ENCODE data around the gene TRIM2. TPM values are rescaled to one million over a fixed set of nuclear protein-coding genes. Genes with fewer than 3 reads are reported as not detected.

Gene TRIM2
- total and polyA plus RNA-seq, 2 experiments from 2014 or later, result 32.0 to 82.1 TPM

DNA sequence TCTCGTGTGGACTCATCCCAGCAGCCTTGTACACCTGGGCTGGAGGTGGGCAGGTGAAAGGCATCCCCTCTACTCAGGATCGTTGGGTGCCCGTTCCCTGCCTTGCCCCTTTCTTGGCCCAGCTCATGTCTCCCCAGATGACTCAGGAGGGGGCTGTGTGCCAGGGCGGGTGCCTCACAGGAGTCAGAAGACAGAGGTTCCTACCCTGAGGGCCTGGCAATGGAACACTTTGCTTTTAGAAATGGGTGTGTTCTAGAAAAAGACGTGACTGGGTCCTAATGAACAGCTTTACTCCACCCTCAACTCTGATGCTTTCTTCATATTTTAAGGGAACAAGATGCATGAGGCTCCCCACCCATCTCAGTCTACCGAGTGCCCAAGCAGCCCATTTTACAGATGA, 22.5 kb upstream of the TRIM2 start:
- 91% methylated on average over 6 of the region's 6 CpGs for WGBS (ENCODE audit: low lambda C conversion rate, missing lambda C conversion rate)

DNA sequence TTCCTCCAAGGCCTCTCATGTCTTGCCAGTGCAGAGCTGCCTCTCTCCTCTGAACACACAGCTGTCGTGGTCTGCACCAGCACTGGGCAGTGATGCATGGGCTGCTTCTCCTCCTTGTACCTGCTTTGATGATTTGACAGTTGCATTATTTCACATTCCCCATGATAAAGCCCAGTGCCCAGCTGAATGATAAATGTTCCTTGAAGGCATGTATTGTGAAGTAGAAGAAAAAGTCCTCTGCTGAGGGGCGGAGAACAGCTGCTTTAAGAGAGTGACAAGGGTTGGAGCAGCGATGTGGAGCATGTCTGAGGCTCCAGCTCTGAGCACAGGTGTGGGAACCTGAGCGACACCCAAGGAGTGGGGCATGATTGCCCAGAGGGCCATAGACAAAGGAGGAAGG, 21.1 kb upstream of the TRIM2 start:
- Histone ChIP-seq H3K79me2 (no peaks in the 10 kb centered on the region), H3K27ac (no peak overlapping the region), H3K4me3 (no peak overlapping the region), H3K9me3 (ENCODE audit: low read depth) (no peaks in the 10 kb centered on the region), H4K20me1 (ENCODE audit: insufficient read depth, poor library complexity, severe bottlenecking) (no peaks in the 10 kb centered on the region), H3K9me2 (replicated peaks; ENCODE audit: insufficient read depth) (no peaks in the 10 kb centered on the region), H3K27me3 (no peaks in the 10 kb centered on the region), H2AFZ (no peak overlapping the region), H3K36me3 (replicated peaks; ENCODE audit: insufficient read depth, low read depth) (no peaks in the 10 kb centered on the region), H3K4me2 (no peak overlapping the region), H3K4me1 (ENCODE audit: insufficient read depth) (no peaks in the 10 kb centered on the region)
- TF ChIP-seq, protein P1, sequence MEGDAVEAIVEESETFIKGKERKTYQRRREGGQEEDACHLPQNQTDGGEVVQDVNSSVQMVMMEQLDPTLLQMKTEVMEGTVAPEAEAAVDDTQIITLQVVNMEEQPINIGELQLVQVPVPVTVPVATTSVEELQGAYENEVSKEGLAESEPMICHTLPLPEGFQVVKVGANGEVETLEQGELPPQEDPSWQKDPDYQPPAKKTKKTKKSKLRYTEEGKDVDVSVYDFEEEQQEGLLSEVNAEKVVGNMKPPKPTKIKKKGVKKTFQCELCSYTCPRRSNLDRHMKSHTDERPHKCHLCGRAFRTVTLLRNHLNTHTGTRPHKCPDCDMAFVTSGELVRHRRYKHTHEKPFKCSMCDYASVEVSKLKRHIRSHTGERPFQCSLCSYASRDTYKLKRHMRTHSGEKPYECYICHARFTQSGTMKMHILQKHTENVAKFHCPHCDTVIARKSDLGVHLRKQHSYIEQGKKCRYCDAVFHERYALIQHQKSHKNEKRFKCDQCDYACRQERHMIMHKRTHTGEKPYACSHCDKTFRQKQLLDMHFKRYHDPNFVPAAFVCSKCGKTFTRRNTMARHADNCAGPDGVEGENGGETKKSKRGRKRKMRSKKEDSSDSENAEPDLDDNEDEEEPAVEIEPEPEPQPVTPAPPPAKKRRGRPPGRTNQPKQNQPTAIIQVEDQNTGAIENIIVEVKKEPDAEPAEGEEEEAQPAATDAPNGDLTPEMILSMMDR (IDR thresholded peaks at IDR 0.05; ENCODE audit: poor library complexity), result no peak
- TF ChIP-seq EZH2 (IDR thresholded peaks at IDR 0.05; ENCODE audit: borderline replicate concordance) (no peak), EZH2phosphoT487 (IDR thresholded peaks at IDR 0.05; ENCODE audit: low read depth, severe bottlenecking, unreplicated experiment) (no peak)
- 86% methylated on average over 4 of the region's 4 CpGs for WGBS (ENCODE audit: low lambda C conversion rate, missing lambda C conversion rate)
- DNase-seq (ENCODE audit: low spot score), result no peak

More for the DNA sequence above, 22.5 kb upstream of the TRIM2 start:
- no peaks in the 10 kb centered on the region for H3K9me3 ChIP-seq (ENCODE audit: low read depth)
- H3K4me3 ChIP-seq, result no peak overlapping the region
- H3K4me2 ChIP-seq, result no peak overlapping the region
- H3K27me3 ChIP-seq, result no peaks in the 10 kb centered on the region
- H3K36me3 ChIP-seq (replicated peaks; ENCODE audit: insufficient read depth, low read depth), result no peaks in the 10 kb centered on the region
- no peak overlapping the region for H3K27ac ChIP-seq
- TF ChIP-seq EZH2 (IDR thresholded peaks at IDR 0.05; ENCODE audit: borderline replicate concordance), result no peak
- TF ChIP-seq EZH2phosphoT487 (IDR thresholded peaks at IDR 0.05; ENCODE audit: low read depth, severe bottlenecking, unreplicated experiment), result no peak
- TF ChIP-seq, protein P1 (IDR thresholded peaks at IDR 0.05; ENCODE audit: poor library complexity), result no peak
- H4K20me1 ChIP-seq (ENCODE audit: insufficient read depth, poor library complexity, severe bottlenecking), result no peaks in the 10 kb centered on the region
- no peak for DNase-seq (ENCODE audit: low spot score)
- no peaks in the 10 kb centered on the region for H3K4me1 ChIP-seq (ENCODE audit: insufficient read depth)
- H3K9me2 ChIP-seq (replicated peaks; ENCODE audit: insufficient read depth), result no peaks in the 10 kb centered on the region
- no peaks in the 10 kb centered on the region for H3K79me2 ChIP-seq
- no peak overlapping the region for H2AFZ ChIP-seq

DNA sequence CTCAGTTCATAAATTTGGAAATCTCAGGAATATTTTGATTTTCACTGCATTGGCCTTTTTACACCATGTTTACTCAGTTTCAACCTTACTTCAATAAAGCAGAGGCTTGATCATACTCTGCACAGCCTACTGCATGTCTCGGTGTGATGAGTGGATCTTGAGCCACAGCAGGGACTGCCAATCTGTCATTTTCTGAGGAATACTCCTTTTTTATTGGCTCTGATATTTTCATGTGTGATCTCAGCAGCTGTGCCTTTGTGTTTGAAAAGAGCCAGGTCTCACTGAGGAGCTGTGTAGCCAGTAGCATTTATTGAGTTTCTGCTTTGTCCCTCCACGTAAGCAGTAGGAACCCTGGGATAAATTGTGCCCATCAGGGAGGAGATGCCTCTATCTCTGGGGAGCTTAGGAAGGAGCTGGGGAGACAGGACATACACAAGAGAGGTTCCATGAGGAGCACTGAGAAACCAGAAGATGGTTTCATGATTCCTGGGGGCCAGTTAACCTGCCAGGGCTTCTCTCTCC, 18.9 kb upstream of the TRIM2 start:
- no peak overlapping the region for H3K4me3 ChIP-seq
- H3K4me1 ChIP-seq (ENCODE audit: insufficient read depth), result peaks cover 6% of the 10 kb centered on the region
- no peak for DNase-seq (ENCODE audit: low spot score)
- H3K4me2 ChIP-seq, result no peak overlapping the region
- H2AFZ ChIP-seq, result no peak overlapping the region
- H3K79me2 ChIP-seq, result no peaks in the 10 kb centered on the region
- H3K27ac ChIP-seq, result no peak overlapping the region
- no peaks in the 10 kb centered on the region for H4K20me1 ChIP-seq (ENCODE audit: insufficient read depth, poor library complexity, severe bottlenecking)
- no peaks in the 10 kb centered on the region for H3K36me3 ChIP-seq (replicated peaks; ENCODE audit: insufficient read depth, low read depth)
- no peaks in the 10 kb centered on the region for H3K9me3 ChIP-seq (ENCODE audit: low read depth)
- TF ChIP-seq, protein P1 (IDR thresholded peaks at IDR 0.05; ENCODE audit: poor library complexity), result no peak
- TF ChIP-seq EZH2phosphoT487 (IDR thresholded peaks at IDR 0.05; ENCODE audit: low read depth, severe bottlenecking, unreplicated experiment) (no peak), EZH2 (IDR thresholded peaks at IDR 0.05; ENCODE audit: borderline replicate concordance) (no peak)
- no peaks in the 10 kb centered on the region for H3K9me2 ChIP-seq (replicated peaks; ENCODE audit: insufficient read depth)
- WGBS (ENCODE audit: low lambda C conversion rate, missing lambda C conversion rate), result 79% methylated on average over 2 of the region's 2 CpGs
- no peaks in the 10 kb centered on the region for H3K27me3 ChIP-seq
